SK-N-SH (cell line): Measurements from ENCODE around the gene HAVCR1. TPM values are rescaled to one million over a fixed set of nuclear protein-coding genes. Genes with fewer than 3 reads are reported as not detected.
"Not testable (repeated sequence)": the region's sequence is repeated elsewhere in the genome, so short reads cannot be mapped to it uniquely, and the experiment has no call there.

Experiments used
- CTCF ChIA-PET: fragments of 300-600, 350-600 bp; formaldehyde crosslinking; extraction: SDS; loops from one replicate; lab custom pipeline; 2021; lab: Yijun Ruan, JAX
- POLR2A ChIA-PET: fragments of 350-600 bp; sonication (Branson Sonifier 250); formaldehyde crosslinking; extraction: SDS; loops from one replicate; lab custom pipeline; 2020; ENCODE audit warnings: antibody characterized with exemption, inconsistent platforms; lab: Yijun Ruan, JAX
- DNase-seq: peaks from one replicate; pipeline ENCODE4 v3.0.0; 2012
- H2AFZ ChIP-seq: fragments of 200-600 bp; sonication (generic); 2 replicates; pipeline ENCODE4 v1.8.1; 2016; ENCODE audit warnings: antibody characterized with exemption, mild to moderate bottlenecking, low read depth
- H3F3A ChIP-seq: fragments of 200-600 bp; sonication (generic); replicated peaks from 2 replicates; pipeline ENCODE3; 2016; ENCODE audit warnings: antibody characterized with exemption, mild to moderate bottlenecking; ENCODE audit not compliant: insufficient read depth
- H3K27ac ChIP-seq, 2 experiments: fragments of 200-500 bp in 1 of 2; fragments of 200-600 bp in 1 of 2; sonication (Bioruptor generic) in 1 of 2; sonication (generic), shearing (Covaris generic) in 1 of 2; 2 replicates each; pipeline versions ENCODE4 v1.5.1 to v1.6.1; 2014 to 2016; ENCODE audit warnings: low read depth in 2 of 2, inconsistent platforms in 1 of 2, low read length in 1 of 2, mild to moderate bottlenecking in 1 of 2, mixed read lengths in 1 of 2
- H3K27me3 ChIP-seq: fragments of 200-600 bp; sonication (generic), shearing (Covaris generic); 2 replicates; pipeline ENCODE4 v1.6.1; 2016; ENCODE audit warnings: mixed run types; ENCODE audit not compliant: insufficient read depth
- H3K36me3 ChIP-seq, 2 experiments: fragments of 200-500 bp in 1 of 2; fragments of 200-600 bp in 1 of 2; sonication (Bioruptor generic) in 1 of 2; sonication (generic) in 1 of 2; replicated peaks in 1 of 2; 2 replicates each; pipeline versions ENCODE3 to v1.5.1; 2014 to 2016; ENCODE audit warnings: low read length in 1 of 2, mild to moderate bottlenecking in 1 of 2; ENCODE audit not compliant: insufficient read depth in 2 of 2, control insufficient read depth in 1 of 2
- H3K4me1 ChIP-seq, 2 experiments: fragments of 200-500 bp in 1 of 2; fragments of 200-600 bp in 1 of 2; sonication (Bioruptor generic) in 1 of 2; sonication (generic), shearing (Covaris generic) in 1 of 2; 2 replicates each; pipeline versions ENCODE4 v1.5.1 to v1.6.1; 2014 to 2016; ENCODE audit warnings: low read depth in 1 of 2, low read length in 1 of 2, mixed run types in 1 of 2; ENCODE audit not compliant: insufficient read depth in 2 of 2, control insufficient read depth in 1 of 2
- H3K4me2 ChIP-seq: fragments of 200-600 bp; sonication (generic), shearing (Covaris generic); 2 replicates; pipeline ENCODE4 v1.6.1; 2017; ENCODE audit warnings: mixed run types
- H3K4me3 ChIP-seq, 2 experiments: fragments of 200-500 bp in 1 of 2; fragments of 200-600 bp in 1 of 2; sonication (Bioruptor generic) in 1 of 2; sonication (generic), shearing (Covaris generic) in 1 of 2; 2 replicates each; pipeline versions ENCODE4 v1.5.1 to v1.8.1; 2014 to 2016; ENCODE audit warnings: low read depth in 2 of 2, inconsistent platforms in 1 of 2, low read length in 1 of 2, mild to moderate bottlenecking in 1 of 2, mixed read lengths in 1 of 2, moderate library complexity in 1 of 2
- H3K79me2 ChIP-seq: fragments of 200-600 bp; sonication (generic); 2 replicates; pipeline ENCODE4 v1.8.1; 2017; ENCODE audit warnings: mild to moderate bottlenecking; ENCODE audit not compliant: insufficient read depth
- H3K9ac ChIP-seq: fragments of 200-600 bp; sonication (generic); 2 replicates; pipeline ENCODE4 v1.6.1; 2017; ENCODE audit warnings: mixed run types
- H3K9me2 ChIP-seq: fragments of 200-600 bp; sonication (generic); 2 replicates; pipeline ENCODE4 v1.6.1; 2017; ENCODE audit warnings: mixed run types
- H3K9me3 ChIP-seq: fragments of 200-600 bp; sonication (generic); 2 replicates; pipeline ENCODE4 v1.6.1; 2017; ENCODE audit warnings: mixed run types, mild to moderate bottlenecking, moderate library complexity
- H4K20me1 ChIP-seq: fragments of 200-600 bp; sonication (generic); 2 replicates; pipeline ENCODE4 v1.6.1; 2017; ENCODE audit warnings: mild to moderate bottlenecking, mixed run types; ENCODE audit not compliant: insufficient read depth
- CHD2 ChIP-seq: fragments of 150-350 bp; IDR thresholded peaks from 2 replicates; pipeline ENCODE4 v1.6.1; 2018; ENCODE audit warnings: low read length; ENCODE audit not compliant: partially characterized antibody
- EZH2phosphoT487 ChIP-seq: fragments of 200-600 bp; sonication (generic); IDR thresholded peaks from 2 replicates; pipeline ENCODE4 v1.6.1; 2017; ENCODE audit warnings: low read depth, mixed run types, mild to moderate bottlenecking, antibody characterized with exemption, moderate library complexity, borderline replicate concordance
- FOXJ3 ChIP-seq: sonication (generic); formaldehyde crosslinking; IDR thresholded peaks from 2 replicates; pipeline ENCODE4 v1.5.1; 2020; ENCODE audit warnings: mild to moderate bottlenecking, missing genetic modification reagents
- FOXM1 ChIP-seq: IDR thresholded peaks from 2 replicates; pipeline ENCODE4 v1.4.0; 2012; ENCODE audit warnings: low read depth, mild to moderate bottlenecking
- JUND ChIP-seq: IDR thresholded peaks from 2 replicates; pipeline ENCODE4 v1.4.0; 2012
- MXI1 ChIP-seq: IDR thresholded peaks from 2 replicates; pipeline ENCODE4 v1.6.1; 2012; ENCODE audit warnings: mild to moderate bottlenecking, low read depth, low read length, improper control_type of control experiment
- POLR2AphosphoS5 ChIP-seq: IDR thresholded peaks from 2 replicates; pipeline ENCODE4 v1.6.1; 2012; ENCODE audit warnings: low read depth, low read length
- RAD21 ChIP-seq: IDR thresholded peaks from 2 replicates; pipeline ENCODE4 v1.6.1; 2012; ENCODE audit warnings: mild to moderate bottlenecking, low read length
- RCOR1 ChIP-seq: fragments of 150-350 bp; IDR thresholded peaks from 2 replicates; pipeline ENCODE4 v1.6.1; 2017; ENCODE audit warnings: antibody characterized with exemption, low read length
- RFX5 ChIP-seq: IDR thresholded peaks from 2 replicates; pipeline ENCODE4 v1.6.1; 2012; ENCODE audit warnings: mild to moderate bottlenecking, improper control_type of control experiment, low read length
- RXRA ChIP-seq: IDR thresholded peaks from 2 replicates; pipeline ENCODE4 v1.4.0; 2012; ENCODE audit warnings: low read depth, mild to moderate bottlenecking, borderline replicate concordance
- SMC3 ChIP-seq: IDR thresholded peaks from 2 replicates; pipeline ENCODE4 v1.6.1; 2012; ENCODE audit warnings: low read depth, low read length, improper control_type of control experiment
- TAF1 ChIP-seq: IDR thresholded peaks from 2 replicates; pipeline ENCODE4 v1.6.1; 2012; ENCODE audit warnings: low read depth, mild to moderate bottlenecking, low read length, moderate library complexity, borderline replicate concordance
- TCF12 ChIP-seq: IDR thresholded peaks from 2 replicates; pipeline ENCODE4 v1.4.0; 2012
- TEAD4 ChIP-seq: IDR thresholded peaks from 2 replicates; pipeline ENCODE4 v1.4.0; 2012; ENCODE audit warnings: mild to moderate bottlenecking, borderline replicate concordance; ENCODE audit not compliant: insufficient read depth
- WGBS: methylation state at CpG from one replicate; pipeline ENCODE4 v1.1.6; 2017; ENCODE audit warnings: low lambda C conversion rate; 5-methylcytosine and 5-hydroxymethylcytosine counted together
- polyA plus RNA-seq, 3 experiments: library from polyadenylated mRNA; depleted of rRNA; stranded (reverse); fragments of >200 nt; gene quantifications; 2 replicates each; pipeline ENCODE4 v1.2.3, GENCODE V29; 2012
- TF ChIP-seq, protein P1 (sequence below): IDR thresholded peaks from 2 replicates; pipeline ENCODE4 v1.4.0; 2012; ENCODE audit warnings: low read depth, borderline replicate concordance
- TF ChIP-seq, protein P2 (sequence below): fragments of 200-600 bp; sonication (generic); IDR thresholded peaks from 2 replicates; pipeline ENCODE4 v1.6.1; 2017; ENCODE audit warnings: antibody characterized with exemption, mild to moderate bottlenecking, moderate library complexity
- TF ChIP-seq, protein P3 (sequence below): IDR thresholded peaks from 2 replicates; pipeline ENCODE4 v1.6.1; 2012; ENCODE audit warnings: mild to moderate bottlenecking, low read depth, low read length, moderate library complexity
- TF ChIP-seq, protein P4 (sequence below): IDR thresholded peaks from 2 replicates; pipeline ENCODE4 v1.4.0; 2012; ENCODE audit warnings: low read depth, borderline replicate concordance

The HAVCR1 gene
- polyA plus RNA-seq, 1 of the 3 experiments (the other 2 are of a cell fraction) = not detected

DNA sequence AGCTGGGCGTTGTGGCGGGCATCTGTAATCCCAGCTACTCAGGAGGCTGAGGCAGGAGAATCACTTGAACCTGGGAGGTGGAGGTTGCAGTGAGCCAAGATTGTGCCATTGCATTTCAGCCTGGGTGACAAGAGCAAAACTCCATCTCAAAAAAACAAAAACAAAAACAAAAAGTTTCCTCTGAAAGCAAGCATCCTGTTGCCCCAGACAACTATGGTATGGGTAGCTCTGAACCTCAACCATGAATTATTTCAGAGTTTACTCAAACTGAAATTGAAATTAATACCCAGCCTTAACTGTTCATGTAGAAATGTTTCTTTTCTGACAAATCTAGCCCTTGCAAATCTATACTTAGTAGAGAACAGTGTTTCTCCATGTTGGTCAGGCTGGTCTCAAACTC lies 31.3 kb downstream of the HAVCR1 start:
- H3F3A ChIP-seq, H3K9ac ChIP-seq, H3K4me2 ChIP-seq, DNase-seq, H4K20me1 ChIP-seq, H3K9me2 ChIP-seq, H3K36me3 ChIP-seq, POLR2A ChIA-PET, H3K79me2 ChIP-seq, H2AFZ ChIP-seq, H3K4me1 ChIP-seq, H3K9me3 ChIP-seq, H3K27me3 ChIP-seq, H3K4me3 ChIP-seq, H3K27ac ChIP-seq: not testable (repeated sequence)
- CTCF ChIA-PET = interaction anchor here (1.4 kb wide), 1 partner anchor 27 kb away, joined by 3 read pairs; no protein-coding TSS in a partner anchor
- WGBS = 37% methylated on average over 2 of the region's 2 CpGs

DNA sequence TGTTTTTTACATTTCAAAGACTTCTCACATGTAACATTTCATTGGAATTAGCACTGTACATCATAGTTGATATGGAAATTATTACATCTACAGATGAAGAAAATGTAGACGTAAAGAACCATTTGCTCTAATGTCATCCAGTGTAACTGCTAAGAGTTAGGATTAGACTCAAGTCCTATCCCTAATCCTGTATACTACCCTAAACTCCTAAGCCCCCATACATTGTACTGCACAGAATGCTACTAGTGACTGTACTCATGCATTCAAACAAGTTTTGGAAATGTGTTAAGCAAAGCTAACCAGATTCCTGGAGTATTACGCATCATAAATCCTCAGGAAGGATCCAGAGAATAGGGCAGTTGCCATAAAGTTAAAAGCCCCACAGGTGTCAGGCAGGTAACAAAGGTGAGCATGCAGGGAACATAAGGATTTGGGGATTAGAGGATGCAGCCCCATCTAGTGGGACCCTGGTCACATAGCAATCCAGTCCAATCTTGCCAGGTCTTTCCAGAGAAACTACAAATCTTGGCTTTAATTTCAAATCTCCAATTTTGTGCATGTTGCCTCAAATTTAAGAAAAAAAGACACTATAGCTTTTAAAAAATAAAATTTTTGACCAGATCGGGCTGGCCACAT lies 32.0 kb downstream of the HAVCR1 start:
- H3K9me2 ChIP-seq = no peaks in the 10 kb centered on the region
- no peak overlapping the region for H3K4me2 ChIP-seq
- WGBS = 58% methylated on average over 3 of the region's 3 CpGs
- no peak overlapping the region for H3K9ac ChIP-seq
- H4K20me1 ChIP-seq = no peaks in the 10 kb centered on the region
- no peaks in the 10 kb centered on the region for H3F3A ChIP-seq
- no peak overlapping the region for H2AFZ ChIP-seq
- no peaks in the 10 kb centered on the region for H3K9me3 ChIP-seq
- H3K79me2 ChIP-seq = no peaks in the 10 kb centered on the region
- ChIA-PET POLR2A (no interaction called here), CTCF (interaction anchor here (0.8 to 1.4 kb wide), 3 partner anchors 19 to 105 kb away, joined by 3 read pairs; no protein-coding TSS in a partner anchor)
- H3K36me3 ChIP-seq = no peaks in the 10 kb centered on the region
- no peak overlapping the region for H3K27ac ChIP-seq
- TF ChIP-seq EZH2phosphoT487 = no peak
- TF ChIP-seq TCF12 = no peak
- TF ChIP-seq, protein P1, sequence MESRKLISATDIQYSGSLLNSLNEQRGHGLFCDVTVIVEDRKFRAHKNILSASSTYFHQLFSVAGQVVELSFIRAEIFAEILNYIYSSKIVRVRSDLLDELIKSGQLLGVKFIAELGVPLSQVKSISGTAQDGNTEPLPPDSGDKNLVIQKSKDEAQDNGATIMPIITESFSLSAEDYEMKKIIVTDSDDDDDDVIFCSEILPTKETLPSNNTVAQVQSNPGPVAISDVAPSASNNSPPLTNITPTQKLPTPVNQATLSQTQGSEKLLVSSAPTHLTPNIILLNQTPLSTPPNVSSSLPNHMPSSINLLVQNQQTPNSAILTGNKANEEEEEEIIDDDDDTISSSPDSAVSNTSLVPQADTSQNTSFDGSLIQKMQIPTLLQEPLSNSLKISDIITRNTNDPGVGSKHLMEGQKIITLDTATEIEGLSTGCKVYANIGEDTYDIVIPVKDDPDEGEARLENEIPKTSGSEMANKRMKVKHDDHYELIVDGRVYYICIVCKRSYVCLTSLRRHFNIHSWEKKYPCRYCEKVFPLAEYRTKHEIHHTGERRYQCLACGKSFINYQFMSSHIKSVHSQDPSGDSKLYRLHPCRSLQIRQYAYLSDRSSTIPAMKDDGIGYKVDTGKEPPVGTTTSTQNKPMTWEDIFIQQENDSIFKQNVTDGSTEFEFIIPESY = no peak
- TF ChIP-seq CHD2 = no peak
- TF ChIP-seq TAF1 = no peak
- no peak for TF ChIP-seq JUND
- no peak for TF ChIP-seq RFX5
- TF ChIP-seq, protein P2, sequence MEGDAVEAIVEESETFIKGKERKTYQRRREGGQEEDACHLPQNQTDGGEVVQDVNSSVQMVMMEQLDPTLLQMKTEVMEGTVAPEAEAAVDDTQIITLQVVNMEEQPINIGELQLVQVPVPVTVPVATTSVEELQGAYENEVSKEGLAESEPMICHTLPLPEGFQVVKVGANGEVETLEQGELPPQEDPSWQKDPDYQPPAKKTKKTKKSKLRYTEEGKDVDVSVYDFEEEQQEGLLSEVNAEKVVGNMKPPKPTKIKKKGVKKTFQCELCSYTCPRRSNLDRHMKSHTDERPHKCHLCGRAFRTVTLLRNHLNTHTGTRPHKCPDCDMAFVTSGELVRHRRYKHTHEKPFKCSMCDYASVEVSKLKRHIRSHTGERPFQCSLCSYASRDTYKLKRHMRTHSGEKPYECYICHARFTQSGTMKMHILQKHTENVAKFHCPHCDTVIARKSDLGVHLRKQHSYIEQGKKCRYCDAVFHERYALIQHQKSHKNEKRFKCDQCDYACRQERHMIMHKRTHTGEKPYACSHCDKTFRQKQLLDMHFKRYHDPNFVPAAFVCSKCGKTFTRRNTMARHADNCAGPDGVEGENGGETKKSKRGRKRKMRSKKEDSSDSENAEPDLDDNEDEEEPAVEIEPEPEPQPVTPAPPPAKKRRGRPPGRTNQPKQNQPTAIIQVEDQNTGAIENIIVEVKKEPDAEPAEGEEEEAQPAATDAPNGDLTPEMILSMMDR = peak; percentile 51
- no peak for TF ChIP-seq FOXJ3 (CRISPR knock-in tag)
- no peak for TF ChIP-seq RCOR1
- TF ChIP-seq, protein P3, sequence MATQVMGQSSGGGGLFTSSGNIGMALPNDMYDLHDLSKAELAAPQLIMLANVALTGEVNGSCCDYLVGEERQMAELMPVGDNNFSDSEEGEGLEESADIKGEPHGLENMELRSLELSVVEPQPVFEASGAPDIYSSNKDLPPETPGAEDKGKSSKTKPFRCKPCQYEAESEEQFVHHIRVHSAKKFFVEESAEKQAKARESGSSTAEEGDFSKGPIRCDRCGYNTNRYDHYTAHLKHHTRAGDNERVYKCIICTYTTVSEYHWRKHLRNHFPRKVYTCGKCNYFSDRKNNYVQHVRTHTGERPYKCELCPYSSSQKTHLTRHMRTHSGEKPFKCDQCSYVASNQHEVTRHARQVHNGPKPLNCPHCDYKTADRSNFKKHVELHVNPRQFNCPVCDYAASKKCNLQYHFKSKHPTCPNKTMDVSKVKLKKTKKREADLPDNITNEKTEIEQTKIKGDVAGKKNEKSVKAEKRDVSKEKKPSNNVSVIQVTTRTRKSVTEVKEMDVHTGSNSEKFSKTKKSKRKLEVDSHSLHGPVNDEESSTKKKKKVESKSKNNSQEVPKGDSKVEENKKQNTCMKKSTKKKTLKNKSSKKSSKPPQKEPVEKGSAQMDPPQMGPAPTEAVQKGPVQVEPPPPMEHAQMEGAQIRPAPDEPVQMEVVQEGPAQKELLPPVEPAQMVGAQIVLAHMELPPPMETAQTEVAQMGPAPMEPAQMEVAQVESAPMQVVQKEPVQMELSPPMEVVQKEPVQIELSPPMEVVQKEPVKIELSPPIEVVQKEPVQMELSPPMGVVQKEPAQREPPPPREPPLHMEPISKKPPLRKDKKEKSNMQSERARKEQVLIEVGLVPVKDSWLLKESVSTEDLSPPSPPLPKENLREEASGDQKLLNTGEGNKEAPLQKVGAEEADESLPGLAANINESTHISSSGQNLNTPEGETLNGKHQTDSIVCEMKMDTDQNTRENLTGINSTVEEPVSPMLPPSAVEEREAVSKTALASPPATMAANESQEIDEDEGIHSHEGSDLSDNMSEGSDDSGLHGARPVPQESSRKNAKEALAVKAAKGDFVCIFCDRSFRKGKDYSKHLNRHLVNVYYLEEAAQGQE = no peak
- TF ChIP-seq RAD21 = peak; percentile 50
- TF ChIP-seq SMC3 = 0 out of 2 replicates have a peak, but pooled peaks have one; percentile 4
- TF ChIP-seq, protein P4, sequence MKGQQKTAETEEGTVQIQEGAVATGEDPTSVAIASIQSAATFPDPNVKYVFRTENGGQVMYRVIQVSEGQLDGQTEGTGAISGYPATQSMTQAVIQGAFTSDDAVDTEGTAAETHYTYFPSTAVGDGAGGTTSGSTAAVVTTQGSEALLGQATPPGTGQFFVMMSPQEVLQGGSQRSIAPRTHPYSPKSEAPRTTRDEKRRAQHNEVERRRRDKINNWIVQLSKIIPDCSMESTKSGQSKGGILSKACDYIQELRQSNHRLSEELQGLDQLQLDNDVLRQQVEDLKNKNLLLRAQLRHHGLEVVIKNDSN = no peak
- TF ChIP-seq TEAD4 = no peak
- TF ChIP-seq FOXM1 = no peak
- TF ChIP-seq MXI1 = no peak
- no peak for TF ChIP-seq POLR2AphosphoS5
- TF ChIP-seq RXRA = no peak
- TF ChIP-seq, all 33 proteins: peak for 3
- H3K27me3 ChIP-seq = no peaks in the 10 kb centered on the region
- DNase-seq = peak; percentile 42
- no peak overlapping the region for H3K4me3 ChIP-seq
- no peaks in the 10 kb centered on the region for H3K4me1 ChIP-seq
